ENCODE results near the gene CA11.

GRCh38 chr19:48616041-48616436, 29.9 kb downstream of the CA11 start:
- TF ChIP-seq GATA2 (IDR thresholded peaks at IDR 0.05; ENCODE audit: low read depth, low read length) (no peak), GATA3 (IDR thresholded peaks at IDR 0.05; ENCODE audit: low read depth, low read length) (no peak)

Data from SH-SY5Y (cell line).